ENCODE measurements around the gene TBCCD1.

- TF ChIP-seq CTCF (IDR thresholded peaks at IDR 0.05) (no peak), POLR2A (IDR thresholded peaks at IDR 0.05) (no peak), POLR2AphosphoS5 (IDR thresholded peaks at IDR 0.05; ENCODE audit: insufficient read depth in 1 of 2, low read depth in 1 of 2) (no peak)
These were observed 53.8 kb downstream of the TBCCD1 start for GRCh38 chr3:186513386-186513785.
